ENCODE data around the gene USP35.
A peak's percentile ranks its signal among the peaks of the same experiment; 100 is the strongest.

Gene USP35

GRCh38 chr11:78254268-78254667, 65.5 kb downstream of the USP35 start:
- H3K4me3 ChIP-seq (ENCODE audit: low read depth, low read length) = no peak overlapping the region
- H3K36me3 ChIP-seq (ENCODE audit: insufficient read depth, low read length) = no peaks in the 10 kb centered on the region
- H3K27ac ChIP-seq (ENCODE audit: low read depth, low read length) = no peak overlapping the region
- no peak overlapping the region for H2AFZ ChIP-seq (ENCODE audit: low read length, unreplicated experiment)
- no peaks in the 10 kb centered on the region for H3K27me3 ChIP-seq (ENCODE audit: insufficient read depth, low read length)
- no peaks in the 10 kb centered on the region for H3K79me2 ChIP-seq (ENCODE audit: control insufficient read depth, insufficient read depth, low read length, unreplicated experiment)
- peaks cover 35% of the 10 kb centered on the region for H3K4me1 ChIP-seq (ENCODE audit: control insufficient read depth, insufficient read depth, low read length, unreplicated experiment)

GRCh38 chr11:78255919-78256318, 67.2 kb downstream of the USP35 start:
- H3K27me3 ChIP-seq (ENCODE audit: insufficient read depth, low read length) = no peaks in the 10 kb centered on the region
- no peaks in the 10 kb centered on the region for H3K36me3 ChIP-seq (ENCODE audit: insufficient read depth, low read length)
- H3K4me3 ChIP-seq (ENCODE audit: low read depth, low read length) = 0 out of 2 replicates have a peak overlapping the region, but pooled peaks have one; percentile 10
- no peak overlapping the region for H2AFZ ChIP-seq (ENCODE audit: low read length, unreplicated experiment)
- H3K4me1 ChIP-seq (ENCODE audit: control insufficient read depth, insufficient read depth, low read length, unreplicated experiment) = peaks cover 35% of the 10 kb centered on the region
- H3K79me2 ChIP-seq (ENCODE audit: control insufficient read depth, insufficient read depth, low read length, unreplicated experiment) = no peaks in the 10 kb centered on the region
- H3K27ac ChIP-seq (ENCODE audit: low read depth, low read length) = no peak overlapping the region

GRCh38 chr11:78256962-78257361, 68.2 kb downstream of the USP35 start:
- peak overlapping the region; percentile 46; the same call in 1 of the 2 replicates for H3K27ac ChIP-seq (ENCODE audit: low read depth, low read length)
- H3K79me2 ChIP-seq (ENCODE audit: control insufficient read depth, insufficient read depth, low read length, unreplicated experiment) = no peaks in the 10 kb centered on the region
- H3K36me3 ChIP-seq (ENCODE audit: insufficient read depth, low read length) = no peaks in the 10 kb centered on the region
- H3K27me3 ChIP-seq (ENCODE audit: insufficient read depth, low read length) = no peaks in the 10 kb centered on the region
- no peak overlapping the region for H3K4me3 ChIP-seq (ENCODE audit: low read depth, low read length)
- peaks cover 26% of the 10 kb centered on the region for H3K4me1 ChIP-seq (ENCODE audit: control insufficient read depth, insufficient read depth, low read length, unreplicated experiment)
- H2AFZ ChIP-seq (ENCODE audit: low read length, unreplicated experiment) = peak overlapping the region; percentile 17

GRCh38 chr11:78257654-78258053, 68.9 kb downstream of the USP35 start:
- Histone ChIP-seq H2AFZ (ENCODE audit: low read length, unreplicated experiment) (no peak overlapping the region), H3K4me3 (ENCODE audit: low read depth, low read length) (no peak overlapping the region), H3K79me2 (ENCODE audit: control insufficient read depth, insufficient read depth, low read length, unreplicated experiment) (no peaks in the 10 kb centered on the region), H3K4me1 (ENCODE audit: control insufficient read depth, insufficient read depth, low read length, unreplicated experiment) (peaks cover 26% of the 10 kb centered on the region), H3K36me3 (ENCODE audit: insufficient read depth, low read length) (no peaks in the 10 kb centered on the region), H3K27ac (ENCODE audit: low read depth, low read length) (peak overlapping the region; percentile 46; the same call in 1 of the 2 replicates), H3K27me3 (ENCODE audit: insufficient read depth, low read length) (no peaks in the 10 kb centered on the region)

GRCh38 chr11:78259777-78260487, 71.2 kb downstream of the USP35 start:
- no peak overlapping the region for H3K27ac ChIP-seq (ENCODE audit: low read depth, low read length)
- H2AFZ ChIP-seq (ENCODE audit: low read length, unreplicated experiment) = no peak overlapping the region
- peaks cover 16% of the 10 kb centered on the region for H3K4me1 ChIP-seq (ENCODE audit: control insufficient read depth, insufficient read depth, low read length, unreplicated experiment)
- no peaks in the 10 kb centered on the region for H3K27me3 ChIP-seq (ENCODE audit: insufficient read depth, low read length)
- no peaks in the 10 kb centered on the region for H3K79me2 ChIP-seq (ENCODE audit: control insufficient read depth, insufficient read depth, low read length, unreplicated experiment)
- H3K36me3 ChIP-seq (ENCODE audit: insufficient read depth, low read length) = no peaks in the 10 kb centered on the region
- no peak overlapping the region for H3K4me3 ChIP-seq (ENCODE audit: low read depth, low read length)

GRCh38 chr11:78261367-78261766, 72.6 kb downstream of the USP35 start:
- Histone ChIP-seq H3K4me1 (ENCODE audit: control insufficient read depth, insufficient read depth, low read length, unreplicated experiment) (peaks cover 16% of the 10 kb centered on the region), H3K79me2 (ENCODE audit: control insufficient read depth, insufficient read depth, low read length, unreplicated experiment) (no peaks in the 10 kb centered on the region), H2AFZ (ENCODE audit: low read length, unreplicated experiment) (no peak overlapping the region), H3K27me3 (ENCODE audit: insufficient read depth, low read length) (no peaks in the 10 kb centered on the region), H3K36me3 (ENCODE audit: insufficient read depth, low read length) (no peaks in the 10 kb centered on the region), H3K4me3 (ENCODE audit: low read depth, low read length) (no peak overlapping the region), H3K27ac (ENCODE audit: low read depth, low read length) (no peak overlapping the region)

- H3K4me1 ChIP-seq (ENCODE audit: control insufficient read depth, insufficient read depth, low read length, unreplicated experiment) = peaks cover 12% of the 10 kb centered on the region
- H3K27ac ChIP-seq (ENCODE audit: low read depth, low read length) = no peak overlapping the region
- no peaks in the 10 kb centered on the region for H3K27me3 ChIP-seq (ENCODE audit: insufficient read depth, low read length)
- no peak overlapping the region for H3K4me3 ChIP-seq (ENCODE audit: low read depth, low read length)
- H3K79me2 ChIP-seq (ENCODE audit: control insufficient read depth, insufficient read depth, low read length, unreplicated experiment) = no peaks in the 10 kb centered on the region
- no peak overlapping the region for H2AFZ ChIP-seq (ENCODE audit: low read length, unreplicated experiment)
- no peaks in the 10 kb centered on the region for H3K36me3 ChIP-seq (ENCODE audit: insufficient read depth, low read length)
Observed at GRCh38 chr11:78261828-78262227, 73.1 kb downstream of the USP35 start.

GRCh38 chr11:78262238-78262637, 73.5 kb downstream of the USP35 start:
- H3K79me2 ChIP-seq (ENCODE audit: control insufficient read depth, insufficient read depth, low read length, unreplicated experiment) = no peaks in the 10 kb centered on the region

GRCh38 chr11:78262691-78263090, 74.0 kb downstream of the USP35 start:
- Histone ChIP-seq H3K4me3 (ENCODE audit: low read depth, low read length) (no peak overlapping the region), H3K4me1 (ENCODE audit: control insufficient read depth, insufficient read depth, low read length, unreplicated experiment) (peaks cover 5% of the 10 kb centered on the region), H2AFZ (ENCODE audit: low read length, unreplicated experiment) (no peak overlapping the region), H3K36me3 (ENCODE audit: insufficient read depth, low read length) (no peaks in the 10 kb centered on the region), H3K27ac (ENCODE audit: low read depth, low read length) (no peak overlapping the region), H3K27me3 (ENCODE audit: insufficient read depth, low read length) (no peaks in the 10 kb centered on the region), H3K79me2 (ENCODE audit: control insufficient read depth, insufficient read depth, low read length, unreplicated experiment) (no peaks in the 10 kb centered on the region)

More at GRCh38 chr11:78262238-78262637, 73.5 kb downstream of the USP35 start:
- H3K4me1 ChIP-seq (ENCODE audit: control insufficient read depth, insufficient read depth, low read length, unreplicated experiment) = peaks cover 7% of the 10 kb centered on the region
- no peak overlapping the region for H2AFZ ChIP-seq (ENCODE audit: low read length, unreplicated experiment)
- H3K27ac ChIP-seq (ENCODE audit: low read depth, low read length) = no peak overlapping the region
- H3K36me3 ChIP-seq (ENCODE audit: insufficient read depth, low read length) = no peaks in the 10 kb centered on the region
- no peaks in the 10 kb centered on the region for H3K27me3 ChIP-seq (ENCODE audit: insufficient read depth, low read length)
- H3K4me3 ChIP-seq (ENCODE audit: low read depth, low read length) = no peak overlapping the region

Data from ACC112 (cell line).